ENCODE data around the gene SOX5.
"Not testable (repeated sequence)": the region's sequence is repeated elsewhere in the genome, so short reads cannot be mapped to it uniquely, and the experiment has no call there.

SOX5 gene

GRCh38 chr12:23546756-23547155, 402.7 kb downstream of the SOX5 start:
- Histone ChIP-seq H3K36me3 (ENCODE audit: control insufficient read depth, insufficient read depth, low read length) (no peaks in the 10 kb centered on the region), H3K9me3 (ENCODE audit: control insufficient read depth, low read length) (no peaks in the 10 kb centered on the region), H3K4me3 (ENCODE audit: low read length) (no peak overlapping the region), H3K4me1 (ENCODE audit: control insufficient read depth, insufficient read depth, low read length) (no peaks in the 10 kb centered on the region), H3K9ac (ENCODE audit: low read length) (no peak overlapping the region), H3K27me3 (ENCODE audit: control insufficient read depth, insufficient read depth, low read length) (no peaks in the 10 kb centered on the region)

DNA sequence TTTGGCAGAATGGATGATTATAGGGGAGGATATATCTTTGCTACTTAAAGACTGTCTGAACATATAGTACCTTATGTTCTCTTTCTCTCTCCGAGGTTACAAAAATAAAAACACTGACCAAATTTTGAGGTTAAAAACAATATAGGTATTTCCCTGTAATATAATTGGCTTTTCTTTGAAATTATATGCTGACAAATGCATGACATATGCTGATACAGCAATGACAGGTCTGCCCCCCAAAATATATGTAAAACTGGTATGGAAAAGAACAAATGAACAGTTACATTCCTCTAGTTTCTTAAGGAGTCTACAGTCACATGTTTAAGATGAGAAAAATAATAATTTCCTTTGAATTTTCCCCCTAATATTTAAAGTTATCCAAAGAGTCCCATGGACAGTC, 405.7 kb downstream of the SOX5 start:
- Histone ChIP-seq H3K27me3 (ENCODE audit: control insufficient read depth, insufficient read depth, low read length) (no peaks in the 10 kb centered on the region), H3K9ac (ENCODE audit: low read length) (no peak overlapping the region), H3K36me3 (ENCODE audit: control insufficient read depth, insufficient read depth, low read length) (no peaks in the 10 kb centered on the region), H3K4me3 (ENCODE audit: low read length) (no peak overlapping the region), H3K4me1 (ENCODE audit: control insufficient read depth, insufficient read depth, low read length) (no peaks in the 10 kb centered on the region), H3K9me3 (ENCODE audit: control insufficient read depth, low read length) (no peaks in the 10 kb centered on the region)

DNA sequence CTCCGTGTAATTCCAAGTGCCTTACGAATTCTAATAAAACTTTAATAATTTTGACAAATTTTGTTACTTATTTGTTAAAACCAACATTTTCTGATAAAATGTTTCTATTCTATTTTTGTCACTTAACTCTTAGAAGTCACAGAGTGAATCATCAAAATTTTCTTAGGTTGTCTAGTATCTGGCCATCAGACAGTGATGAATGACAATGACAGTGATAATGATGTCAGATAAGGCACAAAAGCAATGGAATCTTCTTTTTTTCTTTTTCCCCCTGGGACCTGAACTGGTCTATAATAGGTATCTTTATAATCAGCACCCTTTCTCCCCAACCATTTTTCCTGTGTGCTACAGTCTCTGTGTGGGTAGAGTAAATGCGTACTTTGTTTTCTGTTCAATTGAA, 407.3 kb downstream of the SOX5 start:
- no peak overlapping the region for H3K4me3 ChIP-seq (ENCODE audit: low read length)
- H3K9ac ChIP-seq (ENCODE audit: low read length), result no peak overlapping the region
- no peaks in the 10 kb centered on the region for H3K27me3 ChIP-seq (ENCODE audit: control insufficient read depth, insufficient read depth, low read length)
- H3K36me3 ChIP-seq (ENCODE audit: control insufficient read depth, insufficient read depth, low read length), result no peaks in the 10 kb centered on the region
- H3K4me1 ChIP-seq (ENCODE audit: control insufficient read depth, insufficient read depth, low read length), result no peaks in the 10 kb centered on the region
- no peaks in the 10 kb centered on the region for H3K9me3 ChIP-seq (ENCODE audit: control insufficient read depth, low read length)

DNA sequence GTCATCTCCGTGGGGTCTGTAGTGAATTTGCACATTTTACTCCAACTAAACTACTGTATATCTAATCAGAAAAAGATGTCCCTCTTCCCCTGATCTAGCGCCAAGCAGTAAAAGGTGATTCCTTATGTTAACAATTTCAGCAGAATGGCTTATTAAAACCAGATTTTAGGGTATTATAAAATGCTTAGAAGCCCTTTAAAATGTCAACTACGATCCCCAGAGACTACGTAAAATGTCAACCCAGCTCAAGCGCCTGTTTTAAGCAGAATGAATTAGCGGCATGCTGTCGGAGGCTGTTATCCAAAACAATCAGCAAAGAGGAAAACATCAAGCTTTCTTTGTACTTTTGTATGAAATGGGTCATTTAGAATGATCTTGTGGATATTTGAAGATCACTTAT, 408.9 kb downstream of the SOX5 start:
- Histone ChIP-seq H3K9me3 (ENCODE audit: control insufficient read depth, low read length) (no peaks in the 10 kb centered on the region), H3K36me3 (ENCODE audit: control insufficient read depth, insufficient read depth, low read length) (no peaks in the 10 kb centered on the region), H3K4me1 (ENCODE audit: control insufficient read depth, insufficient read depth, low read length) (no peaks in the 10 kb centered on the region), H3K9ac (ENCODE audit: low read length) (no peak overlapping the region), H3K27me3 (ENCODE audit: control insufficient read depth, insufficient read depth, low read length) (no peaks in the 10 kb centered on the region), H3K4me3 (ENCODE audit: low read length) (no peak overlapping the region)

DNA sequence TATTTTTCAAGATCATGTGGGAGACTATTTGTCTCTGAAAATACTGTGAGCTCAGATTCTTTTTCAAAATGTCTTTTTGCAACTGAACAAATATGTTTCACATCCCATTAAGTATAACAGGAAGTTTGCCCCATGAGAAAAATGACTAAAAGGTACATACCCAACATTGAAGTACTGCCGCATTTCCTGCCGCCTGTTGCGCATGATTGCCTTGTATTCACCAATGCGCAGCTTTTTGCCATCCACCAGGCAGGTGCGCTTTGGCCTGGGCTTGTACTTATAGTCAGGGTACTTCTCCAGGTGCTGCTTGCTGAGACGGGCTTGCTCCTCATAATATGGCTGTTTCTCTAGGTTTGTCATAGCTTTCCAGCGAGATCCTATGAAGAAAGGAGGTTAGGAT, 413.2 kb downstream of the SOX5 start:
- Histone ChIP-seq H3K9ac (ENCODE audit: low read length) (no peak overlapping the region), H3K4me1 (ENCODE audit: control insufficient read depth, insufficient read depth, low read length) (no peaks in the 10 kb centered on the region), H3K36me3 (ENCODE audit: control insufficient read depth, insufficient read depth, low read length) (no peaks in the 10 kb centered on the region), H3K27me3 (ENCODE audit: control insufficient read depth, insufficient read depth, low read length) (no peaks in the 10 kb centered on the region), H3K4me3 (ENCODE audit: low read length) (no peak overlapping the region), H3K9me3 (ENCODE audit: control insufficient read depth, low read length) (no peaks in the 10 kb centered on the region)

DNA sequence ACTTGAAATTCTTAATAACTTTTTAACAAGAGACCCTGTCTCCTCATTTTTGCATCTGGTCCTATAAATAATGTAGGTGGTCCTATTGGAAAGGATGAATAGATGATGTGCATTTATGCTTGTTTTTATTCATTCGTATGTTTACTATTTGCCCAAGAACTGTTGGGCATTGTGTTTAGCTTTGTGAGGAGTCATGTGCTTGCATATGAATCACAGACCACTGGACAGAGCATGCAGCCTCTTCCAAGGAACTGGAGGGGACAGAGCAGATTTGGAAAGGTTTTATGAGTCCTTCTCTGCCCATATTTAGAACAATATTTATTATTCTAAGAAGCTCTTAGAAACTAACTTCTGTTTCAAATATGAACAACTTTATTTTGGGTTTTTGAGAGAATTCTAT, 414.0 kb downstream of the SOX5 start:
- Histone ChIP-seq H3K9me3 (ENCODE audit: control insufficient read depth, low read length) (no peaks in the 10 kb centered on the region), H3K9ac (ENCODE audit: low read length) (no peak overlapping the region), H3K4me1 (ENCODE audit: control insufficient read depth, insufficient read depth, low read length) (no peaks in the 10 kb centered on the region), H3K4me3 (ENCODE audit: low read length) (no peak overlapping the region), H3K27me3 (ENCODE audit: control insufficient read depth, insufficient read depth, low read length) (no peaks in the 10 kb centered on the region), H3K36me3 (ENCODE audit: control insufficient read depth, insufficient read depth, low read length) (no peaks in the 10 kb centered on the region)

DNA sequence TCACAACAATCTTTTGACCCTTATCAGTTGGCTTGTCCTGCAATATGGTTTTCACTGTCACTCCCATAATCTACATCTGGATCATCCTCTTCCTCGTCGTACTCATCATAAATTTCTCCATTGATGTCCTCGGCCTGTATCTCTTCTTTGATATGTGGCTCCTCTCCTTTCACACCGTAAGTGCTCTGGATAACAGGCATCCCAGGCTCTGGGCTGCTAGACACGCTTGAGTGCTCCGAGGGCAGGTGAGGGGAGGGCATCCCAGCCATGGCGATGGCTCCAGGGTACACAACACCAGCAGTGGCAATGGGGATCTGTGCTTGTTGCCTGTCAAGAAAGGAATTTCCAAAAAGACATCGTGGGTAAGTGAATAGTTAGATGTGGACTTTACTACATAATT, 415.3 kb downstream of the SOX5 start:
- no peak overlapping the region for H3K4me3 ChIP-seq (ENCODE audit: low read length)
- no peaks in the 10 kb centered on the region for H3K36me3 ChIP-seq (ENCODE audit: control insufficient read depth, insufficient read depth, low read length)
- H3K9me3 ChIP-seq (ENCODE audit: control insufficient read depth, low read length), result no peaks in the 10 kb centered on the region
- H3K27me3 ChIP-seq (ENCODE audit: control insufficient read depth, insufficient read depth, low read length), result no peaks in the 10 kb centered on the region
- H3K4me1 ChIP-seq (ENCODE audit: control insufficient read depth, insufficient read depth, low read length), result no peaks in the 10 kb centered on the region
- no peak overlapping the region for H3K9ac ChIP-seq (ENCODE audit: low read length)

GRCh38 chr12:23533699-23534098, 415.8 kb downstream of the SOX5 start:
- H3K9ac ChIP-seq (ENCODE audit: low read length), result no peak overlapping the region
- no peaks in the 10 kb centered on the region for H3K9me3 ChIP-seq (ENCODE audit: control insufficient read depth, low read length)
- H3K27me3 ChIP-seq (ENCODE audit: control insufficient read depth, insufficient read depth, low read length), result no peaks in the 10 kb centered on the region
- H3K4me3 ChIP-seq (ENCODE audit: low read length), result no peak overlapping the region
- no peaks in the 10 kb centered on the region for H3K36me3 ChIP-seq (ENCODE audit: control insufficient read depth, insufficient read depth, low read length)
- H3K4me1 ChIP-seq (ENCODE audit: control insufficient read depth, insufficient read depth, low read length), result no peaks in the 10 kb centered on the region

- no peaks in the 10 kb centered on the region for H3K9me3 ChIP-seq (ENCODE audit: control insufficient read depth, low read length)
- H3K27me3 ChIP-seq (ENCODE audit: control insufficient read depth, insufficient read depth, low read length), result no peaks in the 10 kb centered on the region
- no peak overlapping the region for H3K9ac ChIP-seq (ENCODE audit: low read length)
- no peaks in the 10 kb centered on the region for H3K4me1 ChIP-seq (ENCODE audit: control insufficient read depth, insufficient read depth, low read length)
- no peak overlapping the region for H3K4me3 ChIP-seq (ENCODE audit: low read length)
- no peaks in the 10 kb centered on the region for H3K36me3 ChIP-seq (ENCODE audit: control insufficient read depth, insufficient read depth, low read length)
Observed at GRCh38 chr12:23533265-23533664, 416.2 kb downstream of the SOX5 start.

GRCh38 chr12:23528316-23528715, 421.2 kb downstream of the SOX5 start:
- no peak overlapping the region for H3K4me3 ChIP-seq (ENCODE audit: low read length)

DNA sequence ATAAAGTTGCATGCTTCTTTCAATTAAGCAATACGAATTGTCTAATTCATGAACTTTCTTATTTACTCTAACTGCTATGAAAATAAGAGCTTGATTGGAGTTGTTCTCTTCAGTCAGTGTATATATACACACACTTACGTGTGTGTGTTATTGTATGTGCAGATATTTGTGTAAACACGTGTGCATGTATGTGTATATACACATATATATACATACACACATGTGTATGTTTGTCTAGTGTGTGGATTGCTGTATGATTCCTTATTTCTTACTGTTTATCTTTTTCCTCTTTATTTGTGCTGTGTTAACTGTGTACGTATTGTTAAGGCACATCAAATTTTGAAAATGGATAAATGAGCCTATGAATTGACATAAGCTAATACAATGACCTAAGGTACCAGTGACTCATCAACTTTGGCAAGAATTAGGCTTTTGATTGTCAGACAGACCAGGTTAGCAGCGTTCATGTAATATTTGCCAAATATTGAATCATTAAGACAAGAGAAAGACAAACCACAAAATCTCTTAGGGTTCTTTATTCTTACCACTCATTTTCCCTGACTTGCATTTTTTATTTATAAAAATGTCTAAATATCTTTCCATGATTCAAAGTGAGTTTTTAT, 423.9 kb downstream of the SOX5 start:
- no peak overlapping the region for H3K9ac ChIP-seq (ENCODE audit: low read length)
- H3K4me1 ChIP-seq (ENCODE audit: control insufficient read depth, insufficient read depth, low read length), result no peaks in the 10 kb centered on the region
- H3K27me3 ChIP-seq (ENCODE audit: control insufficient read depth, insufficient read depth, low read length), result no peaks in the 10 kb centered on the region
- H3K9me3 ChIP-seq (ENCODE audit: control insufficient read depth, low read length), result no peaks in the 10 kb centered on the region
- H3K36me3 ChIP-seq (ENCODE audit: control insufficient read depth, insufficient read depth, low read length), result no peaks in the 10 kb centered on the region
- no peak overlapping the region for H3K4me3 ChIP-seq (ENCODE audit: low read length)

More at GRCh38 chr12:23528316-23528715, 421.2 kb downstream of the SOX5 start:
- Histone ChIP-seq H3K4me1 (ENCODE audit: control insufficient read depth, insufficient read depth, low read length) (no peaks in the 10 kb centered on the region), H3K36me3 (ENCODE audit: control insufficient read depth, insufficient read depth, low read length) (no peaks in the 10 kb centered on the region), H3K27me3 (ENCODE audit: control insufficient read depth, insufficient read depth, low read length) (no peaks in the 10 kb centered on the region), H3K9ac (ENCODE audit: low read length) (no peak overlapping the region), H3K9me3 (ENCODE audit: control insufficient read depth, low read length) (no peaks in the 10 kb centered on the region)

- no peaks in the 10 kb centered on the region for H3K4me1 ChIP-seq (ENCODE audit: control insufficient read depth, insufficient read depth, low read length)
- H3K9ac ChIP-seq (ENCODE audit: low read length), result no peak overlapping the region
- H3K27me3 ChIP-seq (ENCODE audit: control insufficient read depth, insufficient read depth, low read length), result no peaks in the 10 kb centered on the region
- no peak overlapping the region for H3K4me3 ChIP-seq (ENCODE audit: low read length)
- no peaks in the 10 kb centered on the region for H3K36me3 ChIP-seq (ENCODE audit: control insufficient read depth, insufficient read depth, low read length)
- H3K9me3 ChIP-seq (ENCODE audit: control insufficient read depth, low read length), result no peaks in the 10 kb centered on the region
Observed at GRCh38 chr12:23523339-23523738, 426.1 kb downstream of the SOX5 start.

GRCh38 chr12:23519444-23519843, 430.0 kb downstream of the SOX5 start:
- not testable (repeated sequence) for H3K4me3 ChIP-seq (ENCODE audit: low read length); H3K9ac ChIP-seq (ENCODE audit: low read length); H3K36me3 ChIP-seq (ENCODE audit: control insufficient read depth, insufficient read depth, low read length); H3K27me3 ChIP-seq (ENCODE audit: control insufficient read depth, insufficient read depth, low read length); H3K9me3 ChIP-seq (ENCODE audit: control insufficient read depth, low read length); H3K4me1 ChIP-seq (ENCODE audit: control insufficient read depth, insufficient read depth, low read length)
